SJSA1 (cell line): ENCODE measurements around the gene GIMAP5. TPM values are rescaled to one million over a fixed set of nuclear protein-coding genes. Genes with fewer than 3 reads are reported as not detected.

Source experiments
- DNase-seq, 2 experiments: peaks; one replicate each; pipeline ENCODE4 v3.0.0-alpha.2; 2015 to 2020; ENCODE audit warnings: low spot score in 2 of 2, low read depth in 1 of 2
- H3K27ac ChIP-seq: fragments of 250-450 bp; sonication (Bioruptor Pico); 2 replicates; pipeline ENCODE4 v1.5.1; 2020; ENCODE audit warnings: mild to moderate bottlenecking, moderate library complexity
- H3K27me3 ChIP-seq: fragments of 250-450 bp; sonication (Bioruptor Pico); replicated peaks from 2 replicates; pipeline ENCODE4 v1.5.1; 2020; ENCODE audit warnings: mild to moderate bottlenecking, moderate library complexity
- H3K36me3 ChIP-seq: fragments of 250-450 bp; sonication (Bioruptor Pico); 2 replicates; pipeline ENCODE4 v1.5.1; 2020; ENCODE audit warnings: mild to moderate bottlenecking
- H3K4me1 ChIP-seq: fragments of 250-450 bp; sonication (Bioruptor Pico); replicated peaks from 2 replicates; pipeline ENCODE4 v1.6.1; 2021; ENCODE audit warnings: mild to moderate bottlenecking
- H3K4me3 ChIP-seq: fragments of 250-450 bp; sonication (Bioruptor Pico); 2 replicates; pipeline ENCODE4 v1.5.1; 2020; ENCODE audit warnings: mild to moderate bottlenecking
- H3K9me3 ChIP-seq: fragments of 250-450 bp; sonication (Bioruptor Pico); replicated peaks from 2 replicates; pipeline ENCODE4 v1.5.1; 2020; ENCODE audit warnings: mild to moderate bottlenecking
- total RNA-seq: library from RNA; depleted of rRNA; stranded (reverse); fragments of >200 nt; shearing (Covaris generic); gene quantifications from 2 replicates; pipeline ENCODE4 v1.2.3, GENCODE V29; 2014; rRNA removed

GIMAP5 gene
- total RNA-seq, 1 experiment from 2014 or later = not detected

GRCh38 chr7:150790416-150791075 lies 53.3 kb downstream of the GIMAP5 start:
- no peak for DNase-seq

DNA sequence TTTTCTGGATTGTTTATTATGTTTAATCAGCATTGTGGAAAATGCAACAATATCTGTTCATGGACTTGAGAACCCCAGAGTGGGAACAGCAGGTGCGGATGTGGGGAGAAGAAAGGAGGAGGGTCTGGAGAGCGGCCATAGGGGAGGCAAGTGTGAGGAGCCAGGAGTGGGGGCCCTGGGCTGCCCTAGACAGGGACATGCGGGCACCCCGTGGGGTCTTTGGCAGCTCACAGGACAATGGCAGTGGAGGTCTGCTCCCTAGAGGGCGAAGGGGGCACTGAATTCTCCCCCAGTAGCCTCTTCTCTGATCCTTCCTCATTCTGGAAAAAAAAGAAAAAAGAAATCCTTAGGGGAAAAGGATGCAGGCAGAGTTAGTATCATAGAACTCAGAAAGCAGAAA lies 54.1 kb downstream of the GIMAP5 start:
- H3K27me3 ChIP-seq = peaks cover 15% of the 10 kb centered on the region
- H3K9me3 ChIP-seq = no peaks in the 10 kb centered on the region
- no peak overlapping the region for H3K4me3 ChIP-seq
- no peak for DNase-seq
- H3K36me3 ChIP-seq = no peaks in the 10 kb centered on the region
- H3K4me1 ChIP-seq = no peaks in the 10 kb centered on the region
- no peak overlapping the region for H3K27ac ChIP-seq

More at GRCh38 chr7:150790416-150791075, 53.3 kb downstream of the GIMAP5 start:
- Histone ChIP-seq H3K36me3 (no peaks in the 10 kb centered on the region), H3K27me3 (peaks cover 15% of the 10 kb centered on the region), H3K9me3 (no peaks in the 10 kb centered on the region), H3K4me1 (no peaks in the 10 kb centered on the region), H3K27ac (no peak overlapping the region), H3K4me3 (no peak overlapping the region)

GRCh38 chr7:150791746-150792452 lies 54.7 kb downstream of the GIMAP5 start:
- H3K9me3 ChIP-seq = no peaks in the 10 kb centered on the region
- H3K36me3 ChIP-seq = no peaks in the 10 kb centered on the region
- H3K27ac ChIP-seq = no peak overlapping the region
- H3K27me3 ChIP-seq = peaks cover 15% of the 10 kb centered on the region
- no peak for DNase-seq
- H3K4me1 ChIP-seq = no peaks in the 10 kb centered on the region
- H3K4me3 ChIP-seq = no peak overlapping the region

Other genes with a start within 250 kb of the GIMAP5 start
- gene GIMAP7, start 222.5 kb upstream of the GIMAP5 start, total RNA-seq = not detected in 2 replicates
- not detected in 2 replicates for gene GIMAP4, start 170.0 kb upstream of the GIMAP5 start, total RNA-seq
- not detected in 2 replicates for gene GIMAP6, start 105.0 kb upstream of the GIMAP5 start, total RNA-seq
- 0.76 TPM in 1 of 2 replicates, not detected in the other for gene GIMAP2, start 51.7 kb upstream of the GIMAP5 start, total RNA-seq
- not detected in 2 replicates for gene GIMAP1, start 20.8 kb upstream of the GIMAP5 start, total RNA-seq
- gene TMEM176B, start 62.9 kb downstream of the GIMAP5 start, total RNA-seq = not detected in 2 replicates
- gene TMEM176A, start 63.4 kb downstream of the GIMAP5 start, total RNA-seq = not detected in 2 replicates
- not detected in 2 replicates for gene AOC1, start 115.1 kb downstream of the GIMAP5 start, total RNA-seq
- not detected in 2 replicates for gene KCNH2, start 240.9 kb downstream of the GIMAP5 start, total RNA-seq